OCI-LY3 (cell line): ENCODE measurements around the gene SERPINF2.
"Not testable (repeated sequence)": the region's sequence is repeated elsewhere in the genome, so short reads cannot be mapped to it uniquely, and the experiment has no call there.

Source experiments
- H2AFZ ChIP-seq: fragments of 200-600, 300-600 bp; shearing (Covaris generic); 2 replicates; pipeline ENCODE4 v1.6.0; 2014; ENCODE audit warnings: antibody characterized with exemption, low read depth, low read length
- H3K27ac ChIP-seq: fragments of 200-600, 300-600 bp; sonication (generic); 2 replicates; pipeline ENCODE4 v1.5.1; 2014; ENCODE audit warnings: mild to moderate bottlenecking, low read length, moderate library complexity, mixed read lengths
- H3K27me3 ChIP-seq: fragments of 200-600, 300-600 bp; sonication (generic); 2 replicates; pipeline ENCODE4 v1.6.1; 2014; ENCODE audit warnings: low read depth, low read length, mixed read lengths
- H3K36me3 ChIP-seq: fragments of 200-600, 300-600 bp; sonication (generic); replicated peaks from 2 replicates; pipeline ENCODE3; 2014; ENCODE audit warnings: low read depth, low read length, mixed read lengths
- H3K4me1 ChIP-seq: fragments of 300-600, 200-600 bp; sonication (generic); 2 replicates; pipeline ENCODE4 v1.6.1; 2014; ENCODE audit warnings: low read length, mixed read lengths
- H3K4me2 ChIP-seq: fragments of 200-600, 300-600 bp; sonication (generic); 2 replicates; pipeline ENCODE4 v1.6.1; 2014; ENCODE audit warnings: low read length, mixed read lengths
- H3K4me3 ChIP-seq: fragments of 300-600, 200-600 bp; sonication (generic); 2 replicates; pipeline ENCODE4 v1.5.1; 2014; ENCODE audit warnings: antibody characterized with exemption, mild to moderate bottlenecking, low read length, moderate library complexity
- H3K79me2 ChIP-seq: fragments of 300-600, 200-600 bp; shearing (Covaris generic); 2 replicates; pipeline ENCODE4 v1.6.1; 2014; ENCODE audit warnings: mild to moderate bottlenecking, low read length, mixed read lengths
- H3K9ac ChIP-seq: fragments of 300-600, 200-600 bp; shearing (Covaris generic); 2 replicates; pipeline ENCODE4 v1.6.0; 2014; ENCODE audit warnings: mild to moderate bottlenecking, low read length, moderate library complexity
- H3K9me3 ChIP-seq: fragments of 200-600, 300-600 bp; shearing (Covaris generic); 2 replicates; pipeline ENCODE4 v1.6.1; 2014; ENCODE audit warnings: low read length, mixed read lengths; ENCODE audit not compliant: insufficient read depth
- H4K20me1 ChIP-seq: fragments of 200-600, 300-600 bp; sonication (generic); 2 replicates; pipeline ENCODE4 v1.6.1; 2016; ENCODE audit warnings: low read length, mixed read lengths; ENCODE audit not compliant: insufficient read depth
- EZH2phosphoT487 ChIP-seq: fragments of 200-600 bp; shearing (Covaris generic); IDR thresholded peaks from 2 replicates; pipeline ENCODE4 v1.6.1; 2018; ENCODE audit warnings: antibody characterized with exemption, mixed run types, low read depth
- TF ChIP-seq, protein P1 (sequence below): fragments of 200-600, 300-600 bp; sonication (generic); IDR thresholded peaks from 2 replicates; pipeline ENCODE4 v1.5.1; 2014; ENCODE audit warnings: antibody characterized with exemption, low read length, low read depth

The SERPINF2 gene

DNA sequence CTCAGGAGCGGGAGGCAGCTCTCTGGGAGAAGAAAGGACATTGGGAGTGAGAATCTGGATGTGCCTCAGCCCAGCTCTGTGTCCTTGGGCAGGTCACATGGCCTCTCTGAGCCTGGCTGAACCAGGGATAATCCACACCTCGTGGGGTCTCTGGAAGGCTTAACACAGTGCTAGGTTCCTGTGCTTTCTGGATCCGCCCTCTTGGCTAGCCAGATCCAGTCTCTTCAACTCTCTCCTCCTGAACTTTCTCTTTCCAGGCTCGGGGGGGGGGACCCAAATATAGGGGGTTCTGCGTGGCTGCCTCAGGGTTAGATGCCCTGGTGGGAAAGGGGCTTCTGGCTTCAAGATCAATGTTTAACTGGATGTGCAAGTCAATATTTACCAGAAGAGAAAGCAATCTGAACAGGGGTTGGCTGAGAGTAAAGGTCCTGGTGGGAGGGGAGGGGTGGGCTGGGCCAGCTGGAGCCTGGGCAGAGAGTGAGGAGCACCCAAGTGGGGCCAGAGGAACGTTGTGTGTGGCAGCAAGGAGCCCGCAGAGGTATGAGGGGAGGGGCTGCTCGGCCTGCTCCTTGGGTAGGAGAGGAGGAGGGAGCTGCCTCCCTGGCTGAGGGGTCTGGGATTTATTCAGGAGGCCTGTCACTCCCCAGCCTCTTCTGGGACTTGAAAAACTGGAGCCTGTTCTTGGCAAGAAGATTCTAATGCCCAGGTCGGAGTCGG is at the start of gene SERPINF2:
TSS of gene SERPINF2 (plus strand) at position 501 of the 717 bp plus-strand sequence. CDS start 2,125 bp downstream, outside the sequence.
- H3K9me3 ChIP-seq: no peaks in the 10 kb centered on the region
- no peak within 1 kb of the TSS for H3K27ac ChIP-seq
- no peak within 1 kb of the TSS for H2AFZ ChIP-seq
- no peak within 1 kb of the TSS for H3K4me3 ChIP-seq
- no peaks in the 10 kb centered on the region for H3K4me1 ChIP-seq
- H3K9ac ChIP-seq: no peak within 1 kb of the TSS
- H3K36me3 ChIP-seq: peaks cover 3% of the 10 kb centered on the region
- H4K20me1 ChIP-seq: no peaks in the 10 kb centered on the region
- H3K27me3 ChIP-seq: no peaks in the 10 kb centered on the region
- no peaks in the 10 kb centered on the region for H3K79me2 ChIP-seq
- no peak within 1 kb of the TSS for H3K4me2 ChIP-seq
- TF ChIP-seq EZH2phosphoT487: no peak
- TF ChIP-seq, protein P1, sequence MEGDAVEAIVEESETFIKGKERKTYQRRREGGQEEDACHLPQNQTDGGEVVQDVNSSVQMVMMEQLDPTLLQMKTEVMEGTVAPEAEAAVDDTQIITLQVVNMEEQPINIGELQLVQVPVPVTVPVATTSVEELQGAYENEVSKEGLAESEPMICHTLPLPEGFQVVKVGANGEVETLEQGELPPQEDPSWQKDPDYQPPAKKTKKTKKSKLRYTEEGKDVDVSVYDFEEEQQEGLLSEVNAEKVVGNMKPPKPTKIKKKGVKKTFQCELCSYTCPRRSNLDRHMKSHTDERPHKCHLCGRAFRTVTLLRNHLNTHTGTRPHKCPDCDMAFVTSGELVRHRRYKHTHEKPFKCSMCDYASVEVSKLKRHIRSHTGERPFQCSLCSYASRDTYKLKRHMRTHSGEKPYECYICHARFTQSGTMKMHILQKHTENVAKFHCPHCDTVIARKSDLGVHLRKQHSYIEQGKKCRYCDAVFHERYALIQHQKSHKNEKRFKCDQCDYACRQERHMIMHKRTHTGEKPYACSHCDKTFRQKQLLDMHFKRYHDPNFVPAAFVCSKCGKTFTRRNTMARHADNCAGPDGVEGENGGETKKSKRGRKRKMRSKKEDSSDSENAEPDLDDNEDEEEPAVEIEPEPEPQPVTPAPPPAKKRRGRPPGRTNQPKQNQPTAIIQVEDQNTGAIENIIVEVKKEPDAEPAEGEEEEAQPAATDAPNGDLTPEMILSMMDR: no peak

DNA sequence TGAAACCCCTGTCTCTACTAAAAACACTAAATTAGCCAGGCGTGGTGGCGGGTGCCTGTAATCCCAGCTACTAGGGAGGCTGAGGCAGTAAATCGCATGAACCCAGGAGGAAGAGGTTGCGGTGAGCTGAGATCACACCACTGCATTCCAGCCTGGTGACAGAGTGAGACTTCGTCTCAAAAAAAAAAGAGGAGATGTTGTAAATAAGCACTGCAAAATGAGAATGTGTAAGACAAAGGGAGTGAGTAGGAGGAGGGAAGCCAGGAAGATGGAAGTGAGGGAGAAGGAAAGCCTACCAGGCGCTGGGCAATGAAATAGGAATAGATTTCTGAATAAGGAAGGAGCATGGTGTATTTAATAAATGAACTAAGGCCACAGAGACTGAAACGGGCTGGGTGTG is 49.3 kb upstream of the SERPINF2 start:
- Histone ChIP-seq H3K27me3 (no peaks in the 10 kb centered on the region), H3K79me2 (no peaks in the 10 kb centered on the region), H3K4me3 (no peak overlapping the region)

DNA sequence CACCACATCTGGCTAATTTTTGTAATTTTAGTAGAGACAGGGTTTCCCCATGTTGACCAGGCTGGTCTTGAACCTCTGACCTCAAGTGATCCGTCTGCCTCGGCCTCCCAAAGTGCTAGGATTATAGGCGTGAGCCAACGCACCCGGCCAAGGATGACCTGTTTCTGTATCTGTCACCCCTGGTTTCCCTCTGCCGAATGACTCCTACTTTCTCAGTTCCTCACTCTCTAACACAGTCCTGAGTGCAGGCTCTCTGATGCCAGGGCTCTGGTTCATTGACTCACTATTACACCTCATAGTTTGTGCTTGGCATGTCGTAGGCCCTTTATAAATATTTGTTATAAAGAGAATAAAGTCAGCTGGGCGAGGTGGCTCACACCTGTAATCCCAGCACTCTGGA is 47.3 kb upstream of the SERPINF2 start:
- H3K4me3 ChIP-seq: no peak overlapping the region
- H3K4me2 ChIP-seq: peak overlapping the region; percentile 32
- no peak overlapping the region for H3K27ac ChIP-seq
- no peak overlapping the region for H3K9ac ChIP-seq
- H3K4me1 ChIP-seq: peaks cover 12% of the 10 kb centered on the region
- no peak for TF ChIP-seq EZH2phosphoT487
- TF ChIP-seq, protein P1: no peak
- no peaks in the 10 kb centered on the region for H3K79me2 ChIP-seq
- H2AFZ ChIP-seq: no peak overlapping the region
- no peaks in the 10 kb centered on the region for H4K20me1 ChIP-seq
- H3K27me3 ChIP-seq: no peaks in the 10 kb centered on the region
- H3K9me3 ChIP-seq: no peaks in the 10 kb centered on the region
- H3K36me3 ChIP-seq: no peaks in the 10 kb centered on the region

More for the DNA sequence above, 49.3 kb upstream of the SERPINF2 start:
- Histone ChIP-seq H3K4me1 (peaks cover 12% of the 10 kb centered on the region), H4K20me1 (no peaks in the 10 kb centered on the region), H3K4me2 (no peak overlapping the region), H2AFZ (no peak overlapping the region), H3K36me3 (no peaks in the 10 kb centered on the region), H3K9me3 (no peaks in the 10 kb centered on the region), H3K9ac (no peak overlapping the region), H3K27ac (no peak overlapping the region)
- TF ChIP-seq, protein P1: no peak
- TF ChIP-seq EZH2phosphoT487: no peak

DNA sequence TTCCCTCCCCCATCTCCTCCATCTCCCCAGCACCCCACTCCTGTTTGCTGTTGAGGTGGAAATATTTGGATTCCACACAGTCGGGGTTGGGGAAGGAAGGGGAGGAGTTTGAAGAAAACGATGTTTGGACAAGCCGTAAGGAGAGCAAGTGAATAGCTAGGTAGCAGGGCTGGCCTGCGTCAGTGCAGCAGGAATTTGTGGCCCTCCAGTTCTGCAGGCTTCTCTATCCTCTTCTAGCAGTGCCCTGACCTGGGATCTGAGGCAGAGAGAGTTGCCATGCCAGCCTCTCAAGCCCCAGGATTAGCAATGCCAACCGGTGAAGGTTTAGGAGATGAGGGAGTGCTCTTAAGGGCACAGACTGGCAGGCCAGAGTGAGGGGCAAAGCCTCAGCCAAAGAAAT is 45.0 kb upstream of the SERPINF2 start:
- H3K36me3 ChIP-seq: no peaks in the 10 kb centered on the region
- TF ChIP-seq, protein P1: no peak
- no peak for TF ChIP-seq EZH2phosphoT487
- H3K4me3 ChIP-seq: no peak overlapping the region
- H3K27ac ChIP-seq: no peak overlapping the region
- H4K20me1 ChIP-seq: no peaks in the 10 kb centered on the region
- no peaks in the 10 kb centered on the region for H3K27me3 ChIP-seq
- H3K9me3 ChIP-seq: no peaks in the 10 kb centered on the region
- no peaks in the 10 kb centered on the region for H3K79me2 ChIP-seq
- no peak overlapping the region for H2AFZ ChIP-seq
- no peak overlapping the region for H3K4me2 ChIP-seq
- no peak overlapping the region for H3K9ac ChIP-seq
- peaks cover 12% of the 10 kb centered on the region for H3K4me1 ChIP-seq

DNA sequence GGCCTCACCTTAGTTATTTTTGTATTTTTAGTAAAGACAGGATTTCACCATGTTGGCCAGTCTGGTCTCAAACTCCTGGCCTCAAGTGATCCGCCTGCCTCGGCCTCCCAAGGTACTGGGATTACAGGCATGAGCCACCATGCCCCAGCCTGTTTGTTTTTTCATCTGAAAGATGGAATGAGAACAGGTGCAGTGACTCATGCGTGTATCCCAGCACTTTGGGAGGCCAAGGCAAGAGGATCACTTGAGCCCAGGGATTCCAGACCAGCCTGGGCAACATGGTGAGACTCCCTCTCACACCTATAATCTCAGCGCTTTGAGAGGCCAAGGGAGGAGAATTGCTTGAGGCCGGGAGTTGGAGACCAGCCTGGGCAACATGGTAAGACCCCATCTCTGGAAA is 42.8 kb upstream of the SERPINF2 start:
- H3K27me3 ChIP-seq, H3K9me3 ChIP-seq, H2AFZ ChIP-seq, H3K36me3 ChIP-seq, H4K20me1 ChIP-seq, H3K27ac ChIP-seq, H3K9ac ChIP-seq, H3K4me3 ChIP-seq, H3K4me1 ChIP-seq, H3K4me2 ChIP-seq, H3K79me2 ChIP-seq: not testable (repeated sequence)
